Activated T-helper 2 cell treated with anti-CD3 and anti-CD28 coated beads, Interferon-gamma antibody, Interleukin-2, Interleukin-4, amounts not matched to agents 10 μg/mL and 5 μg/mL and 100 μg/mL, durations not matched to agents 14 hours and 24 hours and 36 hours (primary cell): ENCODE results near the gene MCCC1. TPM values are rescaled to one million over a fixed set of nuclear protein-coding genes. Genes with fewer than 3 reads are reported as not detected.
"Not testable (repeated sequence)": the region's sequence is repeated elsewhere in the genome, so short reads cannot be mapped to it uniquely, and the experiment has no call there.

Experiments
- DNase-seq: peaks from one replicate; pipeline ENCODE4 v3.0.0; 2021; ENCODE audit warnings: low spot score
- H3K27ac Mint-ChIP-seq: one replicate; pipeline ENCODE4 v1.8.0; 2021; ENCODE audit warnings: mixed read lengths
- H3K27me3 Mint-ChIP-seq: one replicate; pipeline ENCODE4 v1.8.0; 2021; ENCODE audit warnings: low read depth, mixed read lengths
- H3K36me3 Mint-ChIP-seq: one replicate; pipeline ENCODE4 v1.8.0; 2021; ENCODE audit warnings: low read depth, mixed read lengths
- H3K4me1 Mint-ChIP-seq: one replicate; pipeline ENCODE4 v1.8.0; 2021; ENCODE audit warnings: low read depth, mixed read lengths
- H3K4me3 Mint-ChIP-seq: one replicate; pipeline ENCODE4 v1.8.0; 2021; ENCODE audit warnings: low read depth, mild to moderate bottlenecking, moderate library complexity, mixed read lengths
- H3K9me3 Mint-ChIP-seq: one replicate; pipeline ENCODE4 v1.8.0; 2021; ENCODE audit warnings: mixed read lengths
- intact Hi-C: fragments of 100-400 bp; cut with micrococcal nuclease; formaldehyde crosslinking; loops from one replicate; pipeline ENCODE4 v1.15.1; 2023
- total RNA-seq: library from RNA; stranded (reverse); gene quantifications from 2 replicates; pipeline ENCODE4 v1.2.3, GENCODE V29; 2022

The MCCC1 gene
- total RNA-seq, 1 donor from 2014 or later = 31.2 TPM

DNA sequence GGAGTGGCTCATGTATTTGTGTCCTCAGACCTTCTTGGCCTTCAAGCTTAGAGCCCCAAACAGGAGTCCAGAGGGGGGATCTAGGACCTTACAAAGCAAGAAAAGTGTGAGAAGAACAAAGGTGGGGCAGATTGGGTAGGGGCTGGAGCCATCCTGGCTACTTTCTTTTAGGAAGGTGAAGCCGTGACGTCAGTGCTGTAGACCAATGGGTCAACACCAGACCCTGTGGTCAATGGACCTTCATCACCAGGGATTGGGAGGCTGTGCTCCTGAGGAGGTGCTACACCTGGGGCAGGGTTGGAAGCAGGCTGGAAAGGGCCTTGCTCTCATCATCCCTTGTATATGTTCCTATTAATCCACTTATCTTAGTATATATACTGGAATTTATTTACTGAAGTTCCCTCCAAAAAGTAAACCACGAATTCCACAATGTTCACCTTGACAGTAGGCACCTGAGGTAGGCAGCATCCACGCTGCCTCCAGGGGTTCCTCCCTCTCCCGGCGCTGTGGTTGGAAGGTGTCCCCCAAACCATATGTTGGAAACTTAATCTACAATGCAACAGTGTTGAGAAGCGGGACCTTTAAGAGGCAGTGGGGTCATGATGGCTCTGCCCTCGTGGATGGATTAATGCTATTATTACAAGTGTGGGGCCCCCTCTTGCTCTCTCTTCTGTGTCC is 21.4 kb upstream of the MCCC1 start:
- no peaks in the 10 kb centered on the region for H3K9me3 Mint-ChIP-seq
- no peak for DNase-seq
- H3K27me3 Mint-ChIP-seq = peaks cover 14% of the 10 kb centered on the region
- no peak overlapping the region for H3K4me3 Mint-ChIP-seq
- no peaks in the 10 kb centered on the region for H3K36me3 Mint-ChIP-seq
- peaks cover 12% of the 10 kb centered on the region for H3K4me1 Mint-ChIP-seq
- no peak overlapping the region for H3K27ac Mint-ChIP-seq
- intact Hi-C loops = loop anchor here (5.0 kb wide), 1 partner anchor 37 kb away; no protein-coding TSS in a partner anchor

DNA sequence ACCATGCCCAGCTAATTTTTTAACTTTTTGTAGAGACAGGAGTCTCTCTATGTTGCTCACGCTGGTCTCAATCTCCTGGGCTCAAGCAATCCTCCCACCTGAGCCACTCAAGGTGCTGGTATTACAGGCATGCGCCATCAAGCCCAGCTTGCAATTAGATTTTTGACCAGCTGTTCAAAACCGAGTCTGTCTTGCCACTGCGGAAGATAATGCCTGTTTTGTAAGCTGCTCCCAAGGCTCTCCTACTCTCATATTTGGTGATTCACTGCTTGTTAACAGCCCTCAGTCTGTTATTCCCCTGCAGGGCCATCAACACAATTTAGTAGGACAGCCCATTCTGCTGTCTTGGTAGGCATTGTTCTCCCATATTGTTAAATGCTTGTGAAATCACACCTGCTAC is 17.8 kb upstream of the MCCC1 start:
- peaks cover 4% of the 10 kb centered on the region for H3K4me1 Mint-ChIP-seq
- H3K36me3 Mint-ChIP-seq = no peaks in the 10 kb centered on the region
- no peaks in the 10 kb centered on the region for H3K9me3 Mint-ChIP-seq
- intact Hi-C loops = no loop called here
- DNase-seq = no peak
- H3K4me3 Mint-ChIP-seq = peak overlapping the region; percentile 78
- H3K27me3 Mint-ChIP-seq = peaks cover 18% of the 10 kb centered on the region
- no peak overlapping the region for H3K27ac Mint-ChIP-seq

GRCh38 chr3:183116025-183116614 is 16.8 kb upstream of the MCCC1 start:
- Mint-ChIP-seq H3K4me3 (peak overlapping the region; percentile 78), H3K27ac (no peak overlapping the region), H3K36me3 (no peaks in the 10 kb centered on the region), H3K27me3 (peaks cover 18% of the 10 kb centered on the region), H3K9me3 (no peaks in the 10 kb centered on the region), H3K4me1 (peaks cover 4% of the 10 kb centered on the region)
- intact Hi-C loops = no loop called here
- DNase-seq = peak; percentile 53

DNA sequence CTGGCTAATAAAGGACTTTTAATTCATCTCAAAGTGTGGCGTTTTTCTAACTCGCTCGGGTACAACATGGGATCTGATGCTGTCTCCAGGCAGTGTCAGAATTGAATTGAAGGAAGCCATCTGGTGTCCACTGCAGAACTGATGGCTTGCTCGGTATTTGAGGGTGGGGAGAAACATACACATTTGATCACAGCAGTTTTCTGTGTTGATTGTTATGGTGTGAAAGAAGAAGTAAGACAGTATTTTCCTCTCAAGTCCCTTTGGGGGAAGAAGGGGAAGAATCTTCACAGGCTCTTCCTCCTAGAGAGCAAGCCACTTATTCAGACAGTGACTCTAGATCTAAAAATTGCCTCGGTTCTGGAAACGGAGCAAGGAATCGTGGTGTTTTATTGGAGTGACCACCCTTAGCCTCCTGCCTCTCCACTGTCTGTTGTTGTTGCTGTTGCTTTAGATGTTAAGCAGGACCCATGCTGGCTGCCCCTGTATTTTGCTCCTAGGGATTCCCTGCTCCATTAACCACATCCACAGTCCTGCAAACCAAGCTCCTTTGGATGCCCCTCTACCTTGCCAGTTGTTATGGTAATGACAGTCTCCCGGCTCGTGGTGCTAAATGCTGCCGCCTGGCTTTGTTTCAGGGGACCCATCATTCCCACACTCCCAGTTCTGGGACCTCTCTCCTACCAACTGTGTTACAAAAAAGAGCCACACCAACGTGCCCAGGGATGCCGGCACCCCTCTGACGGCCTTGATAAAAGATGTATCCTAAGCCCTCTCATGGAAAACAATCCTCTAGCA is 15.3 kb upstream of the MCCC1 start:
- no peaks in the 10 kb centered on the region for H3K36me3 Mint-ChIP-seq
- no peak for DNase-seq
- intact Hi-C loops = no loop called here
- no peak overlapping the region for H3K27ac Mint-ChIP-seq
- peaks cover 4% of the 10 kb centered on the region for H3K4me1 Mint-ChIP-seq
- peaks cover 6% of the 10 kb centered on the region for H3K9me3 Mint-ChIP-seq
- no peak overlapping the region for H3K4me3 Mint-ChIP-seq
- H3K27me3 Mint-ChIP-seq = peaks cover 18% of the 10 kb centered on the region

DNA sequence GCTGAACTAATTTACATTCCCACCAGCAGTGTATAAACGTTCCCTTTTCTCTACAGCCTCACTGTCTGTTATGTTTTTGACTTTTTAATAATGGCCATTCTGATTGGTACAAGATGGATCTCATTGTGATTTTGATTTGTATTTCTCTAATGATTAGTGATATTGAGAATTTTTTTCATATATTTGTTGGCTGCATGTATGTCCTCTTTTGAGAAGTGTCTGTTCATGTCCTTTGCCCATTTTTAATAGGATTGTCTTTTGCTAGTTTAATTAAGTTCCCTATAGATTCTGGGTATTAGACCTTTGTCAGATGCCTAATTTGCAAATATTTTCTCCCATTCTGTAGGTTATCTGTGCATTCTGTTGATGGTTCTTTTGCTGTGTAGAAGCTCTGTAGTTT is 10.6 kb upstream of the MCCC1 start:
- H3K9me3 Mint-ChIP-seq, H3K27me3 Mint-ChIP-seq, intact Hi-C loops, H3K4me3 Mint-ChIP-seq, H3K4me1 Mint-ChIP-seq, H3K27ac Mint-ChIP-seq, H3K36me3 Mint-ChIP-seq, DNase-seq: not testable (repeated sequence)

DNA sequence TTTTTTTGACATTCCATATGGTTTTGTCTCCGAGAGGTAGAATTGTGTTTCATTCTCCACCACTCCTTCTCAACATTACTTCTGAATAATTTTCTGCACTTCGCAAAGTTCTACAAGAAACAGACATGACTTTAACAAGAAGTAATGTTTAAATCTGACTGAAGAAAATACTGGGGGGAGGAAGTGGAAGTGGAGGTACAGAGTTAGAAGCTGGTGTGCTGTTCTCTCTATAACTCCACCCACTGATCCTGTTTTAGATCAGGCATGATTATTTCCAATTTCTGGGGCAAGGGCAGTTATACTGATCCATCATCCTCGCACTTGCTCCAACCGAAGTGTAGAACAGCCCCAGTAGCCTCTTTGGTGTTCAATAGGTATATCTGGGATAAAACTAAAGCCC is 9.2 kb upstream of the MCCC1 start:
- Mint-ChIP-seq H3K9me3 (peaks cover 9% of the 10 kb centered on the region), H3K27ac (no peak overlapping the region), H3K27me3 (peaks cover 4% of the 10 kb centered on the region), H3K36me3 (no peaks in the 10 kb centered on the region), H3K4me1 (no peaks in the 10 kb centered on the region), H3K4me3 (no peak overlapping the region)
- intact Hi-C loops = no loop called here
- no peak for DNase-seq

- Mint-ChIP-seq H3K27me3 (peaks cover 4% of the 10 kb centered on the region), H3K4me1 (no peaks in the 10 kb centered on the region), H3K9me3 (peaks cover 9% of the 10 kb centered on the region), H3K27ac (no peak overlapping the region), H3K4me3 (no peak overlapping the region), H3K36me3 (no peaks in the 10 kb centered on the region)
- intact Hi-C loops = no loop called here
- DNase-seq = no peak
These were observed 8.7 kb upstream of the MCCC1 start for GRCh38 chr3:183108001-183108449.

- DNase-seq, H3K36me3 Mint-ChIP-seq, H3K4me1 Mint-ChIP-seq, intact Hi-C loops, H3K27me3 Mint-ChIP-seq, H3K4me3 Mint-ChIP-seq, H3K27ac Mint-ChIP-seq, H3K9me3 Mint-ChIP-seq: not testable (repeated sequence)
These were observed 8.1 kb upstream of the MCCC1 start for GRCh38 chr3:183107372-183107771.

GRCh38 chr3:183106635-183107034 is 7.3 kb upstream of the MCCC1 start:
- intact Hi-C loops = no loop called here
- H3K27me3 Mint-ChIP-seq = peaks cover 4% of the 10 kb centered on the region
- no peak for DNase-seq
- H3K4me1 Mint-ChIP-seq = no peaks in the 10 kb centered on the region
- no peak overlapping the region for H3K27ac Mint-ChIP-seq
- H3K9me3 Mint-ChIP-seq = peaks cover 9% of the 10 kb centered on the region
- H3K4me3 Mint-ChIP-seq = no peak overlapping the region
- no peaks in the 10 kb centered on the region for H3K36me3 Mint-ChIP-seq

GRCh38 chr3:183103950-183104349 is 4.7 kb upstream of the MCCC1 start:
- H3K9me3 Mint-ChIP-seq, H3K36me3 Mint-ChIP-seq, H3K4me1 Mint-ChIP-seq, DNase-seq, intact Hi-C loops, H3K27me3 Mint-ChIP-seq, H3K27ac Mint-ChIP-seq, H3K4me3 Mint-ChIP-seq: not testable (repeated sequence)

DNA sequence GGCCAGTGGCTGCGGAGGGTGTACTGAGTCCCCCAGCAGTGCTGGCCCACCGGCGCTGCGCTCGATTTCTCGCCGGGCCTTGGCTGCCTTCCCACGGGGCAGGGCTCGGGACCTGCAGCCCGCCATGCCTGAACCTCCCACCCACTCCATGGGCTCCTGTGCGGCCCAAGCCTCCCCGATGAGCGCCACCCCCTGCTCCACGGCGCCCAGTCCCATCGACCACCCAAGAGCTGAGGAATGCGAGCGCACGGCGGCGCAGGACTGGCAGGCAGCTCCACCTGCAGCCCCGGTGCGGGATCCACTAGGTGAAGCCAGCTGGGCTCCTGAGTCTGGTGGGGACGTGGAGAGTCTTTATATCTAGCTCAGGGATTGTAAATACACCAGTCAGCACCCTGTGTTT is 1.7 kb upstream of the MCCC1 start:
- H3K9me3 Mint-ChIP-seq, H3K27me3 Mint-ChIP-seq, H3K4me3 Mint-ChIP-seq, DNase-seq, H3K27ac Mint-ChIP-seq, intact Hi-C loops: not testable (repeated sequence)
- H3K4me1 Mint-ChIP-seq = peaks cover 22% of the 10 kb centered on the region
- H3K36me3 Mint-ChIP-seq = peaks cover 16% of the 10 kb centered on the region

- Mint-ChIP-seq H3K4me1 (peaks cover 22% of the 10 kb centered on the region), H3K27me3 (no peaks in the 10 kb centered on the region), H3K9me3 (no peaks in the 10 kb centered on the region), H3K36me3 (peaks cover 21% of the 10 kb centered on the region), H3K27ac (peak overlapping the region; percentile 10), H3K4me3 (no peak overlapping the region)
- intact Hi-C loops = no loop called here
- DNase-seq = no peak
These were observed 1.1 kb upstream of the MCCC1 start for GRCh38 chr3:183100376-183100775.

- Mint-ChIP-seq H3K4me3 (peak overlapping the region; percentile 96), H3K4me1 (peaks cover 23% of the 10 kb centered on the region), H3K27me3 (no peaks in the 10 kb centered on the region), H3K36me3 (peaks cover 21% of the 10 kb centered on the region), H3K27ac (peak overlapping the region; percentile 92), H3K9me3 (no peaks in the 10 kb centered on the region)
- no peak for DNase-seq
- intact Hi-C loops = loop anchor here (5.0 to 10.0 kb wide), 3 partner anchors 135 to 308 kb away; partner anchors contain the start of gene ATP11B
These were observed 525 bp upstream of the MCCC1 start for GRCh38 chr3:183099838-183100204.
